Esophagus squamous epithelium (tissue), 4 donors: Measurements from ENCODE around the gene TREX2.

ENCODE experiments used
- CTCF ChIP-seq, 6 experiments: fragments of 450-650 bp in 4 of 6; fragments of 200-600 bp in 2 of 6; sonication (generic) in 2 of 6; IDR thresholded peaks; one replicate each; pipeline ENCODE4 v1.5.1; 2016 to 2019; ENCODE audit warnings: antibody characterized with exemption in 6 of 6, mild to moderate bottlenecking in 4 of 6, moderate library complexity in 4 of 6
- POLR2A ChIP-seq, 4 donors: fragments of 450-650 bp; IDR thresholded peaks; one replicate each; pipeline ENCODE4 v1.6.1; 2017; ENCODE audit warnings: antibody characterized with exemption in 4 of 4, mild to moderate bottlenecking in 4 of 4, moderate library complexity in 3 of 4

- TF ChIP-seq CTCF (IDR thresholded peaks at IDR 0.05) (no peak), POLR2A (IDR thresholded peaks at IDR 0.05) (no peak)
Observed at GRCh38 chrX:153406903-153407302, 39.0 kb downstream of the TREX2 start.
